Activated T-cell treated with anti-CD3 and anti-CD28 coated beads, Interleukin-2, amount 50 U/mL, for 48 hours (primary cell): Measurements from ENCODE around the gene INTS12.
"Not testable (repeated sequence)": the region's sequence is repeated elsewhere in the genome, so short reads cannot be mapped to it uniquely, and the experiment has no call there.

Source experiments
- DNase-seq, 2 experiments: peaks; one replicate each; pipeline ENCODE4 v3.0.0-alpha.2; 2020

The INTS12 gene

GRCh38 chr4:105708181-105709080 is at the start of gene INTS12, which contains the start of gene GSTCD:
Gene INTS12 (minus strand): TSS chr4:105708689. CDS start chr4:105700005, 8,684 bp downstream.
Gene GSTCD (plus strand): TSS chr4:105708784. CDS start chr4:105717614, 8,830 bp downstream.
- DNase-seq = peak; percentile 95

- no peak for DNase-seq
Observed at GRCh38 chr4:105755375-105755774, 46.9 kb upstream of the INTS12 start.

GRCh38 chr4:105753361-105753760 is 44.9 kb upstream of the INTS12 start:
- no peak for DNase-seq

- DNase-seq = no peak
Observed at GRCh38 chr4:105751718-105752299, 43.3 kb upstream of the INTS12 start.

GRCh38 chr4:105748222-105748621 is 39.7 kb upstream of the INTS12 start:
- DNase-seq = no peak

- no peak for DNase-seq
Observed at GRCh38 chr4:105741548-105741947, 33.1 kb upstream of the INTS12 start.

GRCh38 chr4:105735217-105735616 is 26.7 kb upstream of the INTS12 start:
- DNase-seq = not testable (repeated sequence)

GRCh38 chr4:105729895-105730294 is 21.4 kb upstream of the INTS12 start:
- DNase-seq = not testable (repeated sequence)

GRCh38 chr4:105725623-105726022 is 17.1 kb upstream of the INTS12 start:
- DNase-seq = no peak

- no peak for DNase-seq
Observed at GRCh38 chr4:105719204-105719603, 10.7 kb upstream of the INTS12 start.

- DNase-seq = no peak
Observed at GRCh38 chr4:105715692-105716278, 7.3 kb upstream of the INTS12 start.

GRCh38 chr4:105714932-105715331 is 6.4 kb upstream of the INTS12 start:
- DNase-seq = no peak

GRCh38 chr4:105714071-105714521 is 5.6 kb upstream of the INTS12 start:
- DNase-seq = no peak

- DNase-seq = no peak
Observed at GRCh38 chr4:105712766-105713165, 4.3 kb upstream of the INTS12 start.

GRCh38 chr4:105710678-105711077 is 2.2 kb upstream of the INTS12 start:
- DNase-seq = no peak

- no peak for DNase-seq
Observed at GRCh38 chr4:105710012-105710600, 1.6 kb upstream of the INTS12 start.

- peak in 1 of 2 experiments; percentile 51 for DNase-seq
Observed at GRCh38 chr4:105709081-105709450, 577 bp upstream of the INTS12 start.

GRCh38 chr4:105707782-105708180 is 708 bp downstream of the INTS12 start:
- DNase-seq = no peak

GRCh38 chr4:105698607-105699006 is 9.9 kb downstream of the INTS12 start:
- DNase-seq = no peak

- not testable (repeated sequence) for DNase-seq
Observed at GRCh38 chr4:105695832-105696231, 12.7 kb downstream of the INTS12 start.

- DNase-seq = not testable (repeated sequence)
Observed at GRCh38 chr4:105694812-105695211, 13.7 kb downstream of the INTS12 start.

- no peak for DNase-seq
Observed at GRCh38 chr4:105686571-105686970, 21.9 kb downstream of the INTS12 start.

GRCh38 chr4:105683038-105683437 is 25.5 kb downstream of the INTS12 start:
- DNase-seq = no peak
